Measurements from ENCODE around the gene KCNH8.
"Not testable (repeated sequence)": the region's sequence is repeated elsewhere in the genome, so short reads cannot be mapped to it uniquely, and the experiment has no call there.

Gene KCNH8

GRCh38 chr3:19183584-19183983, 35.3 kb downstream of the KCNH8 start:
- no peak for DNase-seq

GRCh38 chr3:19190126-19190525, 41.8 kb downstream of the KCNH8 start:
- no peak for DNase-seq

- no peak for DNase-seq
These were observed 42.3 kb downstream of the KCNH8 start for GRCh38 chr3:19190602-19191001.

- no peak for DNase-seq
These were observed 50.8 kb downstream of the KCNH8 start for GRCh38 chr3:19199131-19199530.

- no peak for DNase-seq
These were observed 54.0 kb downstream of the KCNH8 start for GRCh38 chr3:19202303-19202702.

DNA sequence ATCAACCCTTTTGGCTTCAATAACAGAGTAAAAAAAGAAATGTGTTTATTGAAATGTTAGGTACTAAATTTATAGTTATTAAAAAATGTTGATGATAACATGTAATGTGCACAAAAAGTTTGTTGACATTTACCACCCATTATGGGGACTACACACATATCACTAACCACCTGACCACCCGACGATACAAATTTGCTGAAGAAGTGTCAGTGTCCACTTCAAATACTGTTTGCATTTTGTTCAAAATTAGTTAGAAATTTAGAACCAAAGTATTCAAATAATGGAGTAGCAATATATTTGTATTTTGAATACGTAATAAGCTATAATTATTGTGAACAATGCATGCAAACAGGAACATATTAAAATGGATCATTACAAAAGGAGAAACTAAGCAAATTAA, 54.4 kb downstream of the KCNH8 start:
- DNase-seq = no peak

DNA sequence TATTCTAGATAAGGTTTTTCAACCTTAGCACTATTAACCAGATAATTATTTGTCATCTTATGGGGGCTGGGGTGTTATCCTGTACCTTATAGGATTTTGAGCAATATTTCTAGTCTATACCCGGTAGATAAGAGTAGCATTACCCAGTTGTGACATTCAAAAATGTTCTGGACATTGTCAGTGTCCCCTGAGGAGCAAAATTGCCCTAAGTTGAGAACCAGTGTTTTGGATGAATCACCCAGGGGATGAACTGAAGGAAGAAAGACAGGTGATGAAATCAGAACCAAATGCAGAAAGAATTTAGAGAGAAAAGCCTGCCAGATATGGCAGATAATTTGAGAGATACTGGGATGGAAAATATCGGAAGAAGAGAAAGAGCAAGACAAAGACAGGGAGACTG, 58.2 kb downstream of the KCNH8 start:
- no peak for DNase-seq

DNA sequence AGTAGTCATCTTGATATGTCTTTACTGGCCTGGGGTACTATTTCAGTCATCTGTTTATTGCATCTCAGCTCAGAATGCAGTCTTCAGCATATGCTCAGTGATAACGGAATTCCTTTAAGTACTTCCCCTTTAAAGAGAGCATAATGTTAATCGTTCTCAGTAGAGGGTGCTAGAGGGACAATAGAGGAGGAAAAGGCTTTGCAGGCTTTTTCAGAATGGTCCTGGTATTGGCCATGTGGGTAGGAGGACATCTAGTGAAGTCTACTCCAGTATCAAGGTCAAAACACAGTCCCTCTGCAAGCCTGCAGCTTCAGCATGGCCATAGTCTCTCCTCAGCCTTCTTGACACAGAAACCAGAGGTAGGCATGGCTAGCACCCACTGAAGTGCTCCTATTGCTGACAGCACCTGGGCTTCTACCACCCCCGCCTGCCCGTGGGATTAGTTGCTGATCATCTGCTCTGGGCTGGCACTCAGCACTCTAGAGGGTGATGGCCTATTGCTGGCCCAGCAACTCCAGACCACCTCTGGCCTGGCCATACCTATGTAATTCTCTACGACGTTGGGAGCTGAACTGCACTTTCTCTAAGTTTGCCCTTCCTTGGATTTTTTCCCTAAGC, 65.4 kb downstream of the KCNH8 start:
- no peak for DNase-seq

- DNase-seq = no peak
These were observed 67.1 kb downstream of the KCNH8 start for GRCh38 chr3:19215427-19215826.

GRCh38 chr3:19216669-19217337, 68.5 kb downstream of the KCNH8 start:
- DNase-seq = no peak

DNA sequence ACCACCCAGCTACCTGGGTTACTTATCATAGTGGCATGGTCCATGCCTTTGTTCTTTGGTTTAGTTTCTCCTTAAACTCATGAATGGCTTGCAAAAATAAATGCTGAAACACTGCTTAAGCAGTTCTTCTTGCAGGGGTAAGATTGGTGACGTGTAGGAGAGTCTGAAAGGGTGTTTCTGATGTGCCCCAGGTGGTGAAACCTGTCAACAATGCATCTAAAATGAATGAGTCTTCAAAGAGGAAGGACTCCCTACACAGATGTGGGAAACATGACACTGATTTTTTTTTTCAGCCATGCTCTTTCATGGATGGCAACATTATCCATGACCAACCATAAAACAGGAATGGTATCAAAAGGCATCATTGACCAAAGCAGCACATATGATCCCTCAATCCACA, 72.0 kb downstream of the KCNH8 start:
- DNase-seq = peak in 1 of 3 experiments; percentile 0

- no peak for DNase-seq
These were observed 72.8 kb downstream of the KCNH8 start for GRCh38 chr3:19221081-19221480.

DNA sequence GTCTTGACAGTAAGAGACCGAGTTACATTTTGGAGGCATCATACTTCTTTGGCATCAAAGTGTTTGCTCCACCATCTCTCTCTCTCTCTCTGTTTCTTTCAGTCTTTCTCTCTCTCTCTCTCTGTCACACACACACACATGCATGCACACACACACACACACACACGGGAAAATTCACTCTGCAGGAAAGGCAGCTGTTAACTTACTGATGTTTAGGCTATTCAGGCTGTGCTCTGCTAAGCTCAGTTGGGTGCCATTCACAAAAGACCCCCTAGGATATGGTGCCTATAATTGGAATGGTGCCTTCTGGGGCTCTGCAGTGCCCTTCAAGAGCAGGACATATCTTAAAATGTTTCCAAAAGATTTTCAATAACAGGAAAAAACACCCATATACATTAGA, 78.2 kb downstream of the KCNH8 start:
- peak in 2 of 3 experiments; percentile 2 to 10 for DNase-seq

DNA sequence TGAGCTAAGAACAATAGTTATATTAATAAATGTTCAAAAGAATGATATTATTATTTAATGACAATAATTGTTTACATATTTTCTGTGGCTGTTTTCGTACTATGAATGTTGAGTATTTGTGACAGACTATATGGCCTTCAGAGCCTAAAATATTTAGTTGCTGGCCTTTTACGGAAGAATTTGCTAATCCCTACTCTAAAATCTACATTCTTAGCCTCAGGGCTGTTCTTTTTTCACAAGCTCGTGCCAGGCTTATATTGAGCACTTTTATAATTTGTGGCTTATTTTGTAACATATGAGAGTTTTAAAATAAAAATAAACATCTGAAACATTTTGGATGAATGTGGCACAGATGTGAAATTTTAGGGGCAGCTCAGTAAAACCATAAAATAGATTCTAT, 79.9 kb downstream of the KCNH8 start:
- no peak for DNase-seq

GRCh38 chr3:19229086-19229485, 80.8 kb downstream of the KCNH8 start:
- no peak for DNase-seq

GRCh38 chr3:19229881-19230280, 81.6 kb downstream of the KCNH8 start:
- not testable (repeated sequence) for DNase-seq

- DNase-seq = peak in 1 of 3 experiments; percentile 2
These were observed 83.6 kb downstream of the KCNH8 start for GRCh38 chr3:19231792-19232461.

GRCh38 chr3:19232566-19232965, 84.3 kb downstream of the KCNH8 start:
- no peak for DNase-seq

DNA sequence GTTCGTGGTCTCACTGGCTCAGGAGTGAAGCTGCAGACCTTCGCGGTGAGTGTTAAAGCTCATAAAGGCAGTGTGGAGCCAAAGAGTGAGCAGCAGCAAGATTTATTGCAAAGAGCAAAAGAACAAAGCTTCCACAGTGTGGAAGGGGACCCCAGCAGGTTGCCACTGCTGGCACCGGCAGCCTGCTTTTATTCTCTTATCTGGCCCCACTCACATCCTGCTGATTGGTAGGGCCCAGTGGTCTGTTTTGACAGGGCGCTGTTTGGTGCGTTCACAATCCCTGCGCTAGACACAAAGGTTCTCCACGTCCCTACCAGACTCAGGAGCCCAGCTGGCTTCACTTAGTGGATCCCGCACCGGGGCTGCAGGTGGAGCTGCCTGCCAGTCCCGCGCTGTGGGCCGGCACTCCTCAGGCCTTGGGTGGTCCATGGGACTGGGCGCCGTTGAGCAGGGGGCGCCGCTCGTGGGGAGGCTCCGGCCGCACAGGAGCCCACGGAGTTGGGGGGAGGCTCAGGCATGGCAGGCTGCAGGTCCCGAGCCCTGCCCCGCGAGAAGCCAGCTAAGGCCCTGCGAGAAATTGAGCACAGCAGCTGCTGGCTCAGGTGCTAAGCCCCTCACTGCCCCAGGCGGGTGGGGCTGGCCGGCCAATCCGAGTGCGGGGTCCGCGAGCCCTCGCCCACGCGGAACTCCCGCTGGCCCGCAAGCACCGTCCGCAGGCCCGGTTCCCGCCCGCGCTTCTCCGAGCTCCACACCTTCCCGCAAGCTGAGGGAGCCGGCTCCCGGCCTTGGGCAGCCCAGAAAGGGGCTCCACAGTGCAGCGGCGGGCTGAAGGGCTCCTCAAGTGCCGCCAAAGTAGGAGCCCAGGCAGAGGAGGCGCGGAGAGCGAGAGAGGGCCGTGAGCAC, 85.8 kb downstream of the KCNH8 start:
- DNase-seq = not testable (repeated sequence)

DNA sequence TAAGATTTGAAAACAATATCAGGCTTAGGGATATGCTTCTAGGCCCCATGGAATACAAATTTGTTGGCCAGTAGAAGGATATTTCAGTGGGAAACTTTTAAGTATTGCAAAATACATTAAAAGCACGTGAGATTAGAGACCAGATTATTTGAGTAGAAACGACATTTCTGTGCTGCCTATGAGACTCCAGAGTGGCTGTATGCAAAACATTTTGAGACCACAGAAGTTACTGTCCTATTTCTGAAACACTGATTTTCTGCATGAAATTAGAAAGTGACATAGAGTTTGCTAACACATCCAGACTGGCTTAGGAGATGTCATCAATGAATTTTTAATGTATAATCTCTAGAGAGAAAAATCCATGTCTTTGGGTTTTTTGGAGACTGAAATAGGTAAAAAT, 99.8 kb downstream of the KCNH8 start:
- no peak for DNase-seq

DNA sequence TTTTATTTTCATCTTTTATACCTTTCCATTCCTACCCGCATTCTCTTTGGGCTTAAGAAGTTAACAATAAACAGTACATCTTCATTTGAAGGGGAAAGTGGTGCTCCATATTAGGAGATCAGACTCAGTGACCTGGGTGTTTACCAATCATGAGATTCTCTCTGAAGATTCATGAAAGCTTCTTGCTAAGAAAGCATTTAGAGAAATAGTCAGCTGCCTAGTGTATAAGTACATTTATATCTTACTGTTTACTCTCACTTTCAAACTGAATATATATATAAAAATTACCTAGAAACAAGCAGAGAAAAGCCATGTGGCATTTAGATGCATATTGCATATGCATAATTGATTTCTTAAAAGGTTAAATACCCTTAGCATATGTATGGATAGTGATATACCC, 100.5 kb downstream of the KCNH8 start:
- DNase-seq = no peak

DNA sequence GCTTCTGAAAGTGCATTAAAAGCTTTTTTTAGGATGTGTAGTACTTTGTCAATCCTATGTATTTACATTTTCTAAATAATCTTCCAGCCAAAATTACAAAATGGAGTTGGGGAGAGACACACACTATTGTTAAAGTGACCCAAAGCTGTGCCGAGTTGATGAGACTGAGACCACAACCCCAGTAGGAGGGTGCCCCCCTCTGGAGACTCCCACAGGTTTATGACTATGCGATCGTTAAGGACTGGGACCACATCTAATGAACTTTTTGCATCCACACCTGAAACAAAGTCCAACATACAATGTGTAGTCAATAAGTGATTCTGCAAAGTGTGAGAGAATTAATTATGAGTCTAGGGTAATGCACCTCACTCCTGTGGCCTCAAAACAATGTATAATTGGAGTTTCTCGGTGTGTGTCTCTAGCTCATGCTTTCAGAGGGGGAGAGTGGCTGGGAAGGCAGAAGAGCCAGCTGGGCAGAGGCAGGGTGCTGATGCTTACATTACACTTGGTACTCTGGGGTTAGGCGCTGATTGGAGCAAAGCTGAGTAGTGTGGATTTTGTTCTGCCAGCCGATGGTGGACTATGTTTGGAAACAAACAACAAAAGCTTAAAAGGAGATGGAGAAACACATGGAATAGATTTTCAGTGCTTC, 102.8 kb downstream of the KCNH8 start:
- DNase-seq = peak in 2 of 3 experiments; percentile 14 to 57

DNA sequence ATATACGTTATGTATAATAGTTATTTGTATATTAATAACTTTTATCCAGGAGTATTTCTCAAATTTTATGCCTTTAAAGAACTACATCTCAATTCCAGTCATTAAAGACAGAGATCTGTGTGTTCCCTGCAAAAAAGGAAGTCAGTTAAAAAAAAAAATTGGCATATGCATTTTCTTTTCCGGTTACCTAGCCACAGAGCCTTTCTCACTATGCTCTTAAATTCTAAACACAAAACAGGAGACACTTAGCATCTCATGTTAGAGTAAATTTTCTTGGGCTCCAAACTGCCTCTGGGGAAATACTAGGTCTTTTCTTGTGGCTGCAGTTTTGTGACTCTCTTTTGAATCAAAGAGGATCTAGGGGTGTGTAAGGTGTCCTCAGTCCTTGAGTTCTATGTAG, 105.9 kb downstream of the KCNH8 start:
- no peak for DNase-seq
